CD14-positive monocyte (primary cell): ENCODE measurements around the gene ZNF195. TPM values are rescaled to one million over a fixed set of nuclear protein-coding genes. Genes with fewer than 3 reads are reported as not detected.
A peak's percentile ranks its signal among the peaks of the same experiment; 100 is the strongest.
"Not testable (repeated sequence)": the region's sequence is repeated elsewhere in the genome, so short reads cannot be mapped to it uniquely, and the experiment has no call there.

Experiments
- DNase-seq, 3 donors: peaks; one replicate each; pipeline ENCODE4 v3.0.0-alpha.2; 2011 to 2022
- H2AFZ ChIP-seq: 2 replicates; pipeline ENCODE4 v1.6.0; 2012; ENCODE audit warnings: mild to moderate bottlenecking, low read depth, low read length, inconsistent platforms; ENCODE audit not compliant: insufficient read depth, poor library complexity, severe bottlenecking
- H3K27ac ChIP-seq, 2 donors: 1 replicate in 1 of 2; 2 replicates in 1 of 2; pipeline ENCODE4 v1.5.1; 2012 to 2013; ENCODE audit warnings: low read length in 2 of 2, control low read depth in 1 of 2, inconsistent platforms in 1 of 2, low read depth in 1 of 2, mild to moderate bottlenecking in 1 of 2
- H3K27me3 ChIP-seq, 2 donors: one replicate each; pipeline versions ENCODE4 v1.6.0 to v1.6.1; 2011 to 2013; ENCODE audit warnings: low read length in 2 of 2; ENCODE audit not compliant: control insufficient read depth in 2 of 2, insufficient read depth in 2 of 2
- H3K36me3 ChIP-seq, 2 donors: replicated peaks in 1 of 2; 1 replicate in 1 of 2; 2 replicates in 1 of 2; pipeline versions ENCODE4 v1.5.1 to v1.6.1; 2012 to 2013; ENCODE audit warnings: low read length in 2 of 2, control low read depth in 1 of 2, inconsistent platforms in 1 of 2, mild to moderate bottlenecking in 1 of 2; ENCODE audit not compliant: insufficient read depth in 2 of 2, control insufficient read depth in 1 of 2
- H3K4me1 ChIP-seq, 2 donors: 1 replicate in 1 of 2; 2 replicates in 1 of 2; pipeline versions ENCODE4 v1.5.1 to v1.6.1; 2012 to 2013; ENCODE audit warnings: low read length in 2 of 2, control low read depth in 1 of 2, inconsistent platforms in 1 of 2, mild to moderate bottlenecking in 1 of 2, moderate library complexity in 1 of 2; ENCODE audit not compliant: insufficient read depth in 2 of 2, control insufficient read depth in 1 of 2
- H3K4me2 ChIP-seq: replicated peaks from 2 replicates; pipeline ENCODE3; 2012; ENCODE audit warnings: low read length, moderate library complexity, mild to moderate bottlenecking; ENCODE audit not compliant: poor library complexity, severe bottlenecking; ENCODE audit errors: extremely low read depth
- H3K4me3 ChIP-seq, 3 experiments: fragments of 200-600 bp in 1 of 3; sonication (generic) in 1 of 3; replicated peaks in 1 of 3; 1 replicate in 2 of 3; 2 replicates in 1 of 3; pipeline ENCODE4 v1.5.1; 2011 to 2013; ENCODE audit warnings: low read length in 3 of 3, mild to moderate bottlenecking in 3 of 3, control low read depth in 2 of 3, low read depth in 2 of 3, inconsistent platforms in 1 of 3, moderate library complexity in 1 of 3
- H3K79me2 ChIP-seq: 2 replicates; pipeline ENCODE4 v1.6.0; 2012; ENCODE audit warnings: mild to moderate bottlenecking, control low read depth, inconsistent platforms, low read length, moderate library complexity; ENCODE audit not compliant: insufficient read depth
- H3K9ac ChIP-seq: 2 replicates; pipeline ENCODE4 v1.6.0; 2017; ENCODE audit warnings: low read length, mild to moderate bottlenecking; ENCODE audit not compliant: insufficient read depth, poor library complexity, severe bottlenecking
- H3K9me3 ChIP-seq, 2 donors: replicated peaks in 1 of 2; 1 replicate in 1 of 2; 2 replicates in 1 of 2; pipeline versions ENCODE4 v1.5.1 to v1.6.1; 2012 to 2013; ENCODE audit warnings: low read length in 2 of 2, control low read depth in 1 of 2; ENCODE audit not compliant: control insufficient read depth in 1 of 2, insufficient read depth in 1 of 2
- H4K20me1 ChIP-seq: 2 replicates; pipeline ENCODE4 v1.6.0; 2012; ENCODE audit warnings: mild to moderate bottlenecking, low read length, control low read depth, moderate library complexity; ENCODE audit not compliant: insufficient read depth
- H3K27ac Mint-ChIP-seq, 7 donors: one replicate each; pipeline ENCODE4 v1.8.0; 2020; ENCODE audit warnings: mild to moderate bottlenecking in 7 of 7, mixed read lengths in 7 of 7, moderate library complexity in 6 of 7, inconsistent platforms in 2 of 7
- H3K27me3 Mint-ChIP-seq, 3 donors: one replicate each; pipeline ENCODE4 v1.8.0; 2021 to 2022; ENCODE audit warnings: low read depth in 3 of 3, mild to moderate bottlenecking in 3 of 3, mixed read lengths in 3 of 3, moderate library complexity in 3 of 3, inconsistent platforms in 1 of 3
- H3K36me3 Mint-ChIP-seq, 2 donors: one replicate each; pipeline ENCODE4 v1.8.0; 2020; ENCODE audit warnings: mixed read lengths in 2 of 2, inconsistent platforms in 1 of 2, mild to moderate bottlenecking in 1 of 2
- H3K4me1 Mint-ChIP-seq: one replicate; pipeline ENCODE4 v1.8.0; 2020; ENCODE audit warnings: mild to moderate bottlenecking, mixed read lengths
- H3K4me3 Mint-ChIP-seq, 2 donors: one replicate each; pipeline ENCODE4 v1.8.0; 2020; ENCODE audit warnings: mild to moderate bottlenecking in 2 of 2, mixed read lengths in 2 of 2, moderate library complexity in 1 of 2
- H3K9me3 Mint-ChIP-seq, 7 donors: one replicate each; pipeline ENCODE4 v1.8.0; 2020 to 2022; ENCODE audit warnings: mixed read lengths in 7 of 7, mild to moderate bottlenecking in 6 of 7, moderate library complexity in 6 of 7, inconsistent platforms in 2 of 7
- CTCF ChIP-seq: fragments of 200-600 bp; IDR thresholded peaks from one replicate; pipeline ENCODE4 v1.8.0; 2022; ENCODE audit warnings: antibody characterized with exemption, mild to moderate bottlenecking
- WGBS: methylation state at CpG from one replicate; pipeline ENCODE4 v1.1.5; 2013; ENCODE audit warnings: missing lambda C conversion rate; ENCODE audit not compliant: insufficient coverage; 5-methylcytosine and 5-hydroxymethylcytosine counted together
- intact Hi-C, 2 donors: fragments of 100-400 bp; cut with micrococcal nuclease; formaldehyde crosslinking; loops; one replicate each; pipeline versions ENCODE4 v1.15.0 to v1.15.1; 2023
- polyA plus RNA-seq, 3 donors: library from polyadenylated mRNA; depleted of rRNA in 1 of 3; unstranded in 2 of 3; stranded (reverse) in 1 of 3; fragments of 300-500 nt in 2 of 3; fragments of >200 nt in 1 of 3; fragmentation: Illumina TruSeq in 2 of 3; gene quantifications; 1 replicate in 2 of 3; 2 replicates in 1 of 3; pipeline ENCODE4 v1.2.3, GENCODE V29; 2012 to 2021

The ZNF195 gene
- polyA plus RNA-seq, 3 donors: 10.7 to 24.7 (median 13.5) TPM

GRCh38 chr11:3338569-3339339 lies 40.2 kb downstream of the ZNF195 start:
- intact Hi-C loops: no loop called here
- Mint-ChIP-seq H3K4me3 (no peak overlapping the region), H3K36me3 (no peaks in the 10 kb centered on the region), H3K27ac (peak overlapping the region in 1 of 7 donors; percentile 6), H3K4me1 (no peaks in the 10 kb centered on the region), H3K27me3 (peaks cover 19 to 35% (median 21%) of the 10 kb centered on the region in 3 donors), H3K9me3 (peaks cover 0 to 3% (median 0%) of the 10 kb centered on the region in 7 donors)
- H3K4me2 ChIP-seq: no peak overlapping the region
- peaks cover 6 to 19% of the 10 kb centered on the region in 2 donors for H3K27me3 ChIP-seq
- H3K27ac ChIP-seq: no peak overlapping the region
- WGBS: 87% methylated on average over 7 of the region's 7 CpGs
- no peak overlapping the region for H2AFZ ChIP-seq
- no peak overlapping the region for H3K9ac ChIP-seq
- DNase-seq: no peak
- H4K20me1 ChIP-seq: no peaks in the 10 kb centered on the region
- no peak for TF ChIP-seq CTCF
- no peaks in the 10 kb centered on the region for H3K36me3 ChIP-seq
- H3K4me3 ChIP-seq: no peak overlapping the region
- H3K79me2 ChIP-seq: no peaks in the 10 kb centered on the region
- no peaks in the 10 kb centered on the region for H3K4me1 ChIP-seq
- no peaks in the 10 kb centered on the region for H3K9me3 ChIP-seq

DNA sequence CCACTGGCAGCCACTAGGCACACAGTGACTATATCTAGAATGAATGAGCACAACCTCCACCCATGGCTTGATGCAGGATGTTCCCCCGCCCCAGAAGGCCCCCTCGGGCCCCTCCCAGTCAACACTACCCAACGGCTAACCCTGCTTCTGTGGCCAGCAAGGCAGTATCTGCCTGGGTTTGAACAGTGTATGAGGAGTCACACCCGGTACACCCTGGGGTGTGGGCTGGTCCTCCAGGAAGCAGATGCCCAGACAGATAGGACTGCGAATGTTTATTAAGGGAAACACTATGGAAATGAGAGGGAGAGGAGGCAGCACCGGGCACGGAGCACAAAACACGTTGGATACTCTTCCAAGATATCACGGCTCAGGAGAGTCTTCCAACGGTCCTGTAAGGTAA lies 42.5 kb downstream of the ZNF195 start:
- WGBS: no CpG with 5 or more reads among the region's 10 CpGs
- H3K9ac ChIP-seq, H2AFZ ChIP-seq, H3K9me3 Mint-ChIP-seq, intact Hi-C loops, H3K4me1 Mint-ChIP-seq, H3K79me2 ChIP-seq, H3K27ac Mint-ChIP-seq, H3K27ac ChIP-seq, H3K4me1 ChIP-seq, H3K36me3 Mint-ChIP-seq, H3K4me2 ChIP-seq, H4K20me1 ChIP-seq, H3K27me3 ChIP-seq, H3K36me3 ChIP-seq, H3K9me3 ChIP-seq, H3K4me3 ChIP-seq, DNase-seq, H3K4me3 Mint-ChIP-seq: not testable (repeated sequence)
- peaks cover 10 to 18% (median 17%) of the 10 kb centered on the region in 3 donors for H3K27me3 Mint-ChIP-seq

- H3K4me1 ChIP-seq, H3K4me1 Mint-ChIP-seq, H3K9ac ChIP-seq, H3K27ac Mint-ChIP-seq, H3K9me3 ChIP-seq, H3K4me3 ChIP-seq, H4K20me1 ChIP-seq, intact Hi-C loops, H3K9me3 Mint-ChIP-seq, H2AFZ ChIP-seq, H3K27me3 ChIP-seq, H3K27me3 Mint-ChIP-seq, H3K79me2 ChIP-seq, H3K4me2 ChIP-seq, DNase-seq, H3K27ac ChIP-seq, H3K36me3 Mint-ChIP-seq, H3K36me3 ChIP-seq, H3K4me3 Mint-ChIP-seq: not testable (repeated sequence)
- WGBS: no CpG with 5 or more reads among the region's 8 CpGs
Observed at GRCh38 chr11:3333157-3333556, 45.8 kb downstream of the ZNF195 start.

DNA sequence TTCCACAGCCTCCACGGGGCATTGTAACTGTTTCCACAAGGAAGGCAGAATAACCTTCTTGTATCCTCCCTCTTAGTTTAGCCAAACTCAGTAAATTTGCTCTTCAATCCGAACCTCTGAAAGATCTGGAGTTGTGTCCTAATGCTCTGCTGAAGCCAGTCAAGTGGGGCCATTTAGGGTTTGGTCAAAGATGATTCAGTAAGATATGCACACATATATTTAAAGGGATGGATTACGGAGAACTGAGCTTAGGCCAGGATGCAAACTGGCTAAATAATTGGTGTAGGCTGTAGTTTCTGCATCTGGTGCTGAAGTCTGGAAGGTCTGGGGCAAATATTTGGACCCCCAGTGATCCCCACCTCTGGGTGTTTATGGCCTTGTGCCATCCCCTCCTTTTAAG lies 47.9 kb downstream of the ZNF195 start:
- DNase-seq, H3K4me3 Mint-ChIP-seq, H2AFZ ChIP-seq, H3K4me3 ChIP-seq, H3K27me3 ChIP-seq, H3K4me1 ChIP-seq, H3K9me3 Mint-ChIP-seq, H3K27ac ChIP-seq, H3K4me1 Mint-ChIP-seq, H4K20me1 ChIP-seq, H3K27ac Mint-ChIP-seq, intact Hi-C loops, H3K36me3 Mint-ChIP-seq, H3K79me2 ChIP-seq, H3K9ac ChIP-seq, H3K4me2 ChIP-seq, H3K27me3 Mint-ChIP-seq, H3K36me3 ChIP-seq, H3K9me3 ChIP-seq: not testable (repeated sequence)
- no CpG with 5 or more reads among the region's 3 CpGs for WGBS
